DND-41 (cell line): ENCODE data around the gene WDR89.

Source experiments
- ATAC-seq: fragments of 200-7000 bp; cut with Tn5 transposase; 3 replicates; pipeline ENCODE4 v1.9.1; 2021; ENCODE audit warnings: low read depth; ENCODE audit not compliant: insufficient read depth
- DNase-seq: peaks from one replicate; pipeline ENCODE4 v3.0.0-alpha.2; 2020
- H2AFZ ChIP-seq: 2 replicates; pipeline ENCODE4 v1.6.0; 2012; ENCODE audit warnings: low read depth, low read length
- H3K27ac ChIP-seq: 2 replicates; pipeline ENCODE4 v1.5.1; 2012; ENCODE audit warnings: low read length, inconsistent platforms
- H3K27me3 ChIP-seq: fragments of 200-600 bp; sonication (generic); 2 replicates; pipeline ENCODE4 v1.6.0; 2012; ENCODE audit warnings: low read length, mild to moderate bottlenecking, inconsistent platforms; ENCODE audit not compliant: insufficient read depth, poor library complexity
- H3K36me3 ChIP-seq: 2 replicates; pipeline ENCODE4 v1.5.1; 2012; ENCODE audit warnings: low read length, inconsistent platforms; ENCODE audit not compliant: insufficient read depth
- H3K4me1 ChIP-seq: 2 replicates; pipeline ENCODE4 v1.5.1; 2012; ENCODE audit warnings: mild to moderate bottlenecking, low read length; ENCODE audit not compliant: insufficient read depth
- H3K4me2 ChIP-seq: 2 replicates; pipeline ENCODE4 v1.6.0; 2012; ENCODE audit warnings: mild to moderate bottlenecking, moderate library complexity, low read length, inconsistent platforms; ENCODE audit not compliant: insufficient read depth
- H3K4me3 ChIP-seq, 2 experiments: fragments of 200-600 bp in 1 of 2; shearing (Covaris generic) in 1 of 2; 2 replicates each; pipeline ENCODE4 v1.5.1; 2012 to 2016; ENCODE audit warnings: inconsistent platforms in 2 of 2, low read length in 2 of 2, mild to moderate bottlenecking in 2 of 2, low read depth in 1 of 2, moderate library complexity in 1 of 2
- H3K79me2 ChIP-seq: 2 replicates; pipeline ENCODE4 v1.6.0; 2012; ENCODE audit warnings: low read length, inconsistent platforms; ENCODE audit not compliant: insufficient read depth
- H3K9ac ChIP-seq: 2 replicates; pipeline ENCODE4 v1.6.0; 2012; ENCODE audit warnings: low read depth, mild to moderate bottlenecking, inconsistent platforms, low read length, moderate library complexity
- H3K9me3 ChIP-seq: 2 replicates; pipeline ENCODE4 v1.5.1; 2012; ENCODE audit warnings: low read length, moderate library complexity, mild to moderate bottlenecking, inconsistent platforms; ENCODE audit not compliant: insufficient read depth, severe bottlenecking
- H4K20me1 ChIP-seq: 2 replicates; pipeline ENCODE4 v1.6.0; 2012; ENCODE audit warnings: low read length; ENCODE audit not compliant: insufficient read depth
- EZH2 ChIP-seq: IDR thresholded peaks from 3 replicates; pipeline ENCODE4 v1.6.1; 2012; ENCODE audit warnings: borderline replicate concordance, low read depth, mild to moderate bottlenecking, moderate library complexity, low read length, inconsistent platforms; ENCODE audit not compliant: severe bottlenecking
- TF ChIP-seq, protein P1 (sequence below): IDR thresholded peaks from 2 replicates; pipeline ENCODE4 v1.5.1; 2012; ENCODE audit warnings: borderline replicate concordance, low read length, moderate library complexity, mild to moderate bottlenecking; ENCODE audit not compliant: poor library complexity, severe bottlenecking; ENCODE audit errors: extremely low read depth

Gene WDR89

DNA sequence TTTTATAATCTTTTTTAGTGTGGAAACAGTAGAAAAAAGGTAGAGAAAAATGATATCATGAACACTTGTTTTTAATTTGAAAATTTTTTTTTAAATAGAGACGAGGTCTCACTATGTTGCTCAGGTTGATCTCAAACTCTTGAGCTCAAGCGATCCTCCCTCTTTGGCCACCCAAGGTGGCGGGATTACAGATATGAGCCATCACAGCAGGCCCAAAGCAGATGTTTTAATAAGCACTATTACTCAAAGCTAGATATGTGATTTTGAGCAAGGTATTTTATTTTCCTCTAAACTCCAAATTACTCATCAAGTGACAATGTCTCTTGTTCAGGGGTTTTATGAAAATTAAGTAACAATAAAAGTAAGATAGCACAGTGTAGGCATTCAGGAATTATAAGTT is 10.7 kb upstream of the WDR89 start:
- TF ChIP-seq, protein P1, sequence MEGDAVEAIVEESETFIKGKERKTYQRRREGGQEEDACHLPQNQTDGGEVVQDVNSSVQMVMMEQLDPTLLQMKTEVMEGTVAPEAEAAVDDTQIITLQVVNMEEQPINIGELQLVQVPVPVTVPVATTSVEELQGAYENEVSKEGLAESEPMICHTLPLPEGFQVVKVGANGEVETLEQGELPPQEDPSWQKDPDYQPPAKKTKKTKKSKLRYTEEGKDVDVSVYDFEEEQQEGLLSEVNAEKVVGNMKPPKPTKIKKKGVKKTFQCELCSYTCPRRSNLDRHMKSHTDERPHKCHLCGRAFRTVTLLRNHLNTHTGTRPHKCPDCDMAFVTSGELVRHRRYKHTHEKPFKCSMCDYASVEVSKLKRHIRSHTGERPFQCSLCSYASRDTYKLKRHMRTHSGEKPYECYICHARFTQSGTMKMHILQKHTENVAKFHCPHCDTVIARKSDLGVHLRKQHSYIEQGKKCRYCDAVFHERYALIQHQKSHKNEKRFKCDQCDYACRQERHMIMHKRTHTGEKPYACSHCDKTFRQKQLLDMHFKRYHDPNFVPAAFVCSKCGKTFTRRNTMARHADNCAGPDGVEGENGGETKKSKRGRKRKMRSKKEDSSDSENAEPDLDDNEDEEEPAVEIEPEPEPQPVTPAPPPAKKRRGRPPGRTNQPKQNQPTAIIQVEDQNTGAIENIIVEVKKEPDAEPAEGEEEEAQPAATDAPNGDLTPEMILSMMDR: no peak
- no peak for TF ChIP-seq EZH2
- H3K36me3 ChIP-seq: no peaks in the 10 kb centered on the region
- H3K4me1 ChIP-seq: peaks cover 11% of the 10 kb centered on the region
- ATAC-seq (no peak), DNase-seq (no peak)
- H3K27ac ChIP-seq: no peak overlapping the region
- H4K20me1 ChIP-seq: no peaks in the 10 kb centered on the region
- H2AFZ ChIP-seq: no peak overlapping the region
- no peaks in the 10 kb centered on the region for H3K79me2 ChIP-seq
- H3K9me3 ChIP-seq: no peaks in the 10 kb centered on the region
- no peak overlapping the region for H3K4me3 ChIP-seq
- no peak overlapping the region for H3K9ac ChIP-seq
- H3K4me2 ChIP-seq: no peak overlapping the region
- H3K27me3 ChIP-seq: no peaks in the 10 kb centered on the region

DNA sequence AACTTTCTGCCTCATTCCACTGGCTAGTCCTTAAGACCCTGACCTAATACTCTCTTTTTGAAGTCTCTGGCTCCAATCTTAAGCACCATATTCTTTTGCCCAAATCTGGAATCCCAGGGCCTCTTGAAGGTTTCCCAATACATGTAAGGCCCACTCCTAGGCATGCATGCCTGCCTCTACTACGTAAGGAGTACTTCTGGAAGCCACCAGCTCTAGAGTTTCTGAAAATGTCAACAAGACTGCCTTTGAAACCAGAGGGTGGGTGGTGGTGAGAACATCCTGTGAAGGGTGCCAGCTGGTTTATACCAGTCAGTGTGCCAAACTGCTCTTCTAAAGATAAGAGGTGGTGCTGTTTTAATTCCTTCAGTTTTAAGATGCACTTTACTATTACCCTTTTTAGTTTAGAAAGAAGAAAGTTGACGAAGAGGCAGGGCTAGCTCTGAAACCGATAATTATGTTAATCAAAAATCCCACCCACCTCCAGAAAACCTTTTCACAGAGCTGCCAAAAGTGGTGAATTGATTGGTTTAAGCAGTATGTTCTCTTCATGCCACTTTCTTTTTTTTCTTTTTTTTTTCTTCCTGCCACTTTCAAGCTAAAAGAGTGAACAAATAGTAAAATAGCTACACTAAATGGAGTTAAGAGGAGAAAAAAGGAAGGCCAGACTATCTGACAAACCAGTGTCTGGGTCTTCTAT is 8.7 kb upstream of the WDR89 start:
- Histone ChIP-seq H3K4me3 (no peak overlapping the region), H4K20me1 (no peaks in the 10 kb centered on the region), H3K79me2 (no peaks in the 10 kb centered on the region), H3K4me1 (peaks cover 11% of the 10 kb centered on the region), H3K27ac (peak overlapping the region; percentile 61), H3K36me3 (no peaks in the 10 kb centered on the region), H3K9me3 (no peaks in the 10 kb centered on the region), H3K27me3 (no peaks in the 10 kb centered on the region), H2AFZ (peak overlapping the region; percentile 51; the same call in 1 of the 2 replicates), H3K4me2 (no peak overlapping the region), H3K9ac (no peak overlapping the region)
- ATAC-seq (peak; percentile 93), DNase-seq (peak; percentile 49)
- no peak for TF ChIP-seq EZH2
- TF ChIP-seq, protein P1: no peak

DNA sequence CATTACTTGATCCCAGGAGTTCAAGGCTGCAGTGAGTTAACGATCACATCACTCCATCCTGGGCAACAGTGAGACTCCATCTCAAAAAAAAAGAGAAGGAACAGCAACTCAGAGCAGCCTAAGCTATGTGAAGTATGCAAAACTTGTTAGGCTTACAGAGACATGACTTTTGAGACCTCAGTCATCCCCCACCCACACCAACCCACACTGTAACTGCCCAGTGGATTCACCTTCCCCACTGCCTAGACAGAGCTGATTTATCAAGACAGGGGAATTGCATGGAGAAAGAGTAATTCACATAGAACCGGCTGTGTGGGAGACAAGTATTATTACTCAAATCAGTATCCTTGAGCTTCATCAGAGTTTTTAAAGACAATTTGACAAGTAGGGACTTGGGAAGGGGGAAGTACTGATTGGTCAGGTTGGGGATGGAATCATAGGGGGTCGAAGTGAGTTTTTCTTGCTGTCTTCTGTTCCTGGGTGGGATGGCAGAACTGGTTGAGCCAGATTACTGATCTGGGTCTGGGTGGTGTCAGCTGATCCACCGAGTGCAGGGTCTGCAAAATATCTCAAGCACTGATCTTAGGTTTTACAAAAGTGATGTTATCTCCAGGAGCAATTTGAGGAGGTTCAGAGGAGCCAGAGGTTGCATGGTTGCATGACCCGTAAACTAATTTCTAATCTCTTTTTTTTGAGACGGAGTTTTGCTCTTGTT is 6.2 kb upstream of the WDR89 start:
- Histone ChIP-seq H3K27me3 (no peaks in the 10 kb centered on the region), H3K9ac (no peak overlapping the region), H2AFZ (no peak overlapping the region), H3K36me3 (no peaks in the 10 kb centered on the region), H3K4me3 (no peak overlapping the region), H3K27ac (no peak overlapping the region), H3K4me2 (no peak overlapping the region), H3K79me2 (no peaks in the 10 kb centered on the region), H3K4me1 (peaks cover 17% of the 10 kb centered on the region), H3K9me3 (no peaks in the 10 kb centered on the region), H4K20me1 (no peaks in the 10 kb centered on the region)
- TF ChIP-seq EZH2: no peak
- TF ChIP-seq, protein P1: no peak
- DNase-seq (no peak), ATAC-seq (no peak)
